MM.1S (cell line): Measurements from ENCODE around the gene SORCS2.

Experiments used
- DNase-seq: peaks from one replicate; pipeline ENCODE4 v3.0.0-alpha.2; 2015
- H2AFZ ChIP-seq: fragments of 300-600 bp; sonication (generic); 2 replicates; pipeline ENCODE4 v1.6.0; 2016; ENCODE audit warnings: antibody characterized with exemption, low read length
- H3F3A ChIP-seq: fragments of 300-600 bp; sonication (generic); 2 replicates; pipeline ENCODE4 v1.6.1; 2016; ENCODE audit warnings: mild to moderate bottlenecking, antibody characterized with exemption, low read length, moderate library complexity, mixed read lengths; ENCODE audit not compliant: insufficient read depth
- H3K27ac ChIP-seq: fragments of 300-600 bp; sonication (generic); 2 replicates; pipeline ENCODE4 v1.5.1; 2016; ENCODE audit warnings: mild to moderate bottlenecking, low read length
- H3K27me3 ChIP-seq: fragments of 300-600 bp; sonication (generic); replicated peaks from 2 replicates; pipeline ENCODE4 v1.6.0; 2016; ENCODE audit warnings: low read length; ENCODE audit not compliant: insufficient read depth
- H3K36me3 ChIP-seq: fragments of 300-600 bp; sonication (generic); replicated peaks from 2 replicates; pipeline ENCODE4 v1.6.1; 2016; ENCODE audit warnings: mild to moderate bottlenecking, low read length, mixed read lengths; ENCODE audit not compliant: insufficient read depth
- H3K4me1 ChIP-seq: fragments of 300-600 bp; sonication (generic); 2 replicates; pipeline ENCODE4 v1.6.1; 2016; ENCODE audit warnings: low read length, mixed read lengths
- H3K4me2 ChIP-seq: fragments of 300-600 bp; sonication (generic); 2 replicates; pipeline ENCODE4 v1.6.0; 2016; ENCODE audit warnings: low read depth, low read length
- H3K4me3 ChIP-seq: fragments of 300-600 bp; sonication (generic); 2 replicates; pipeline ENCODE4 v1.5.1; 2016; ENCODE audit warnings: low read length, mixed read lengths
- H3K79me2 ChIP-seq: fragments of 300-600 bp; sonication (generic); 2 replicates; pipeline ENCODE4 v1.6.1; 2016; ENCODE audit warnings: mixed run types, low read length, mixed read lengths
- H3K9ac ChIP-seq: fragments of 300-600 bp; sonication (generic); 2 replicates; pipeline ENCODE4 v1.6.1; 2016; ENCODE audit warnings: low read length, mixed read lengths
- H3K9me2 ChIP-seq: fragments of 300-600 bp; sonication (generic); replicated peaks from 2 replicates; pipeline ENCODE4 v1.6.1; 2016; ENCODE audit warnings: mild to moderate bottlenecking, low read length, mixed read lengths; ENCODE audit not compliant: insufficient read depth
- H3K9me3 ChIP-seq: fragments of 300-600 bp; sonication (generic); replicated peaks from 2 replicates; pipeline ENCODE4 v1.6.1; 2016; ENCODE audit warnings: mild to moderate bottlenecking, low read length, mixed read lengths; ENCODE audit not compliant: insufficient read depth
- H4K20me1 ChIP-seq: fragments of 300-600 bp; sonication (generic); 2 replicates; pipeline ENCODE4 v1.6.1; 2016; ENCODE audit warnings: mild to moderate bottlenecking, low read length, moderate library complexity, mixed read lengths; ENCODE audit not compliant: insufficient read depth
- EZH2 ChIP-seq: fragments of 300-600 bp; sonication (generic); optimal IDR thresholded peaks from 2 replicates; pipeline ENCODE3; 2017; ENCODE audit warnings: low read depth, mild to moderate bottlenecking, antibody characterized with exemption, low read length, mixed read lengths
- EZH2phosphoT487 ChIP-seq: fragments of 300-600 bp; sonication (generic); IDR thresholded peaks from 2 replicates; pipeline ENCODE4 v1.6.1; 2018; ENCODE audit warnings: antibody characterized with exemption, low read length
- TF ChIP-seq, protein P1 (sequence below): fragments of 300-600 bp; sonication (generic); IDR thresholded peaks from 2 replicates; pipeline ENCODE4 v1.5.1; 2016; ENCODE audit warnings: antibody characterized with exemption, low read length, mixed read lengths

Gene SORCS2

DNA sequence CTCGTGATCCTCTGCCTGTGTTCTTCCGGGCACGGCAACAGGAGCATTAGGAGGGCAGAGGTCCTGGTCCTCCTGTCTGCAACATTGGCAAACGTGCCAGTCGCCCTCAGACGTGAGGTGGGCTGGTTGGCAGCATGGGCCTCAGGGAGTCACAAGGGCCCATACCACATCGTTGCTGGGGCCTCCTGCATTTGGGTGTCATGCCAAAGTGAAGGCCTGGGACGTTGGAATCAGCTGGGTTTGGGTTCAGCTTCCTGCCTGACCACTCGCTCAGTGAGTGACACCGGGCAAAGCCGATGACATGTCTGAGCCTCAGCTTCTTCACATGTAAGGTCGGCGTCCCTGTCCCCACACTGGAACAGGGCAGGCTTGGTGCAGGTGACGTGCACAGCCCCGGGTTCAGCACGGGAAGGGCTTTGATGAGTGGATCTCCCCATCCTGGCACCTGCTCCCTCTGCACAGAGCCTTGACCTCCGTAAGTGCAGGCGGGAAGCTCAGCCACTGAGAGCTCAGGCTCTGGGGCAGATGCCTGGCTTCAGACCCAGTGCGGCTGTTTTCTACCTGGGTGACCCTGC is 150.8 kb downstream of the SORCS2 start:
- TF ChIP-seq EZH2phosphoT487: no peak
- no peak for TF ChIP-seq EZH2
- TF ChIP-seq, protein P1, sequence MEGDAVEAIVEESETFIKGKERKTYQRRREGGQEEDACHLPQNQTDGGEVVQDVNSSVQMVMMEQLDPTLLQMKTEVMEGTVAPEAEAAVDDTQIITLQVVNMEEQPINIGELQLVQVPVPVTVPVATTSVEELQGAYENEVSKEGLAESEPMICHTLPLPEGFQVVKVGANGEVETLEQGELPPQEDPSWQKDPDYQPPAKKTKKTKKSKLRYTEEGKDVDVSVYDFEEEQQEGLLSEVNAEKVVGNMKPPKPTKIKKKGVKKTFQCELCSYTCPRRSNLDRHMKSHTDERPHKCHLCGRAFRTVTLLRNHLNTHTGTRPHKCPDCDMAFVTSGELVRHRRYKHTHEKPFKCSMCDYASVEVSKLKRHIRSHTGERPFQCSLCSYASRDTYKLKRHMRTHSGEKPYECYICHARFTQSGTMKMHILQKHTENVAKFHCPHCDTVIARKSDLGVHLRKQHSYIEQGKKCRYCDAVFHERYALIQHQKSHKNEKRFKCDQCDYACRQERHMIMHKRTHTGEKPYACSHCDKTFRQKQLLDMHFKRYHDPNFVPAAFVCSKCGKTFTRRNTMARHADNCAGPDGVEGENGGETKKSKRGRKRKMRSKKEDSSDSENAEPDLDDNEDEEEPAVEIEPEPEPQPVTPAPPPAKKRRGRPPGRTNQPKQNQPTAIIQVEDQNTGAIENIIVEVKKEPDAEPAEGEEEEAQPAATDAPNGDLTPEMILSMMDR: no peak

GRCh38 chr4:7343950-7344349 is 151.6 kb downstream of the SORCS2 start:
- no peak overlapping the region for H3K4me2 ChIP-seq
- no peaks in the 10 kb centered on the region for H3K36me3 ChIP-seq
- H3K27me3 ChIP-seq: peaks cover 96% of the 10 kb centered on the region

More for the DNA sequence above, 150.8 kb downstream of the SORCS2 start:
- no peak overlapping the region for H3K27ac ChIP-seq
- H3K4me2 ChIP-seq: no peak overlapping the region
- H3K9me3 ChIP-seq: no peaks in the 10 kb centered on the region
- H3K27me3 ChIP-seq: peaks cover 95% of the 10 kb centered on the region
- DNase-seq: no peak
- H3K79me2 ChIP-seq: no peaks in the 10 kb centered on the region
- H3K4me3 ChIP-seq: no peak overlapping the region
- H4K20me1 ChIP-seq: no peaks in the 10 kb centered on the region
- no peaks in the 10 kb centered on the region for H3K36me3 ChIP-seq
- H3K9ac ChIP-seq: no peak overlapping the region
- no peaks in the 10 kb centered on the region for H3F3A ChIP-seq
- H3K4me1 ChIP-seq: no peaks in the 10 kb centered on the region
- H2AFZ ChIP-seq: no peak overlapping the region
- no peaks in the 10 kb centered on the region for H3K9me2 ChIP-seq

DNA sequence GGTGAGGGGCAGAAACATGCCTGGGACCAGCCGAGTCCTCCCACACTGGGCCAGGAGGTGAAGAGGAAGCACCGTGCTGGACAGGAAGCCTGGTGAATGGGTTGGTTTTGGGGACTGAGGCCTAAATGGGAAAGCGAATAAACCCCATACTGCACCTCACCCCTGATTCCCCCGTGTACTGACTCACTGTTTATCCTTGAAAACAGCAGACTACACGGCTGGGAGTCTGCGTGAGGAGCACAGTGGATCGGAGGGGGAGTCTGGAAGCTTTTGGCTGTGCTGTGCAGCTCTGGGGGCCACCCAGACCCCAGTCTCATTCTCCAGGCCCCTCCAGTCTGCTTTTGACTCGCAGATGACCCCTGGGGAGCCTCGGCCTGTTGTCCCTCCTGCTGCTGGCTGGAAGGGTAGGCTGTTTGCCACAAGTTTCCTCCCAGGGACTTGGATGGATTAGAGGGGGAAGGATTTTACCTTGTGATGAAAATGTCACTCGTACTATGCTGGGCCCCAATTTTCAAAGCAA is 152.4 kb downstream of the SORCS2 start:
- DNase-seq: no peak
- Histone ChIP-seq H3K27me3 (peaks cover 97% of the 10 kb centered on the region), H3K4me1 (no peaks in the 10 kb centered on the region), H3K27ac (no peak overlapping the region), H3K4me3 (no peak overlapping the region), H4K20me1 (no peaks in the 10 kb centered on the region), H3K79me2 (no peaks in the 10 kb centered on the region), H3F3A (no peaks in the 10 kb centered on the region), H3K9me3 (no peaks in the 10 kb centered on the region), H3K36me3 (no peaks in the 10 kb centered on the region), H3K9ac (no peak overlapping the region), H3K9me2 (no peaks in the 10 kb centered on the region), H2AFZ (no peak overlapping the region), H3K4me2 (no peak overlapping the region)
- TF ChIP-seq EZH2phosphoT487: no peak
- TF ChIP-seq EZH2: no peak
- TF ChIP-seq, protein P1: no peak

More at GRCh38 chr4:7343950-7344349, 151.6 kb downstream of the SORCS2 start:
- no peak overlapping the region for H2AFZ ChIP-seq
- H3K27ac ChIP-seq: no peak overlapping the region
- no peaks in the 10 kb centered on the region for H3K4me1 ChIP-seq
- DNase-seq: no peak
- no peak overlapping the region for H3K4me3 ChIP-seq
- no peaks in the 10 kb centered on the region for H3K79me2 ChIP-seq
- TF ChIP-seq, protein P1: no peak
- no peak for TF ChIP-seq EZH2phosphoT487
- TF ChIP-seq EZH2: no peak
- no peaks in the 10 kb centered on the region for H3K9me3 ChIP-seq
- H3K9ac ChIP-seq: no peak overlapping the region
- H3F3A ChIP-seq: no peaks in the 10 kb centered on the region
- no peaks in the 10 kb centered on the region for H3K9me2 ChIP-seq
- no peaks in the 10 kb centered on the region for H4K20me1 ChIP-seq
